GM21576 (cell line): ENCODE results near the gene TFF2.

Source experiments
- ATAC-seq: cut with Tn5 transposase; IDR thresholded peaks from one replicate; pipeline ENCODE4 v1.9.1; 2021; ENCODE audit warnings: mild to moderate bottlenecking, moderate library complexity; ENCODE audit not compliant: unreplicated experiment

TFF2 gene

DNA sequence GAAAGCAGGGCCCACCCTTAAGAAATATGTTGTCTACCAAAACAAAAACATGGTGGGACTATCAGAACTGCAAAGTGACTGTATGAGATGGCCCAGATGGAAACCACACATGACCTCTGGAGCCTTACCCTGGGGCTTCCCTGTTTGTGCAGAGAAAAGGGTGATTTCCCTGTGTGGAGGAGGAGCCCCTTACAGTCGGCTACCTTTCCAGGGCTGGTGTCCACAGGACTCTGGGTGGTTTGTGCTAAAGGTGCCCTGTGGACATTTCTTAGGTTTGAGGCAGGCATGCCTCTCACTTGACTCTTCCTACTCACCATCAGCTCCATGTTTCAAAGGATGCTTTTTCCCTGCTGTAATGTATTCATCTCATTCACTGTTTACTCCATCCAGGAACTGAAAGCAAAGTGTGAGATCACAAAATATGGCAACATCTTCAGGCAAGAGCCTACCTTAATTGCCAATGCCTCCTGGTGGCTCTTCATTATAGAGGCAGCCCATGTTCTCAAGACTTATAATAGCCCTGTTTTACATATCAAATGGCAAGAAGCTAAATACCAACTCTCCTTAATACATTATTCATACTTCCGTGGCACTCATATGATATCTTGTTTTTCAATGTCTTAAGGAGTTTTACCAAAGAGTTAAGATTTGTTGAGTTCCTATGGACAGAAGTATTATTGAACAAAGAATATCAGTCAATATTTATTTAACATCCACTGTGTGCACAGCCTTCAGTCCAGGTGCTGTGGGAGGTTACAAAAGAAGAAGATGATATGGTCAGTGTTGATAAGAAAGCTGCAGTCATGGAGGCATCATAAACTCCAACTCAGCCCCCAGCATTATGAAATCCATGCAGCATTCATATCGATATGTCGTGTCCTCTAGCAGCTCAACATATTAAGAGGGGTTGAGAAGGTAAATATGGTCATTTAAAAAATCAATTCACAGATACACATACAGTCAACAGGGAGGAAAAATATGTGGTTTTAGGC lies 20.1 kb downstream of the TFF2 start:
- ATAC-seq: no peak

GRCh38 chr21:42324896-42325295 lies 25.9 kb downstream of the TFF2 start:
- no peak for ATAC-seq

DNA sequence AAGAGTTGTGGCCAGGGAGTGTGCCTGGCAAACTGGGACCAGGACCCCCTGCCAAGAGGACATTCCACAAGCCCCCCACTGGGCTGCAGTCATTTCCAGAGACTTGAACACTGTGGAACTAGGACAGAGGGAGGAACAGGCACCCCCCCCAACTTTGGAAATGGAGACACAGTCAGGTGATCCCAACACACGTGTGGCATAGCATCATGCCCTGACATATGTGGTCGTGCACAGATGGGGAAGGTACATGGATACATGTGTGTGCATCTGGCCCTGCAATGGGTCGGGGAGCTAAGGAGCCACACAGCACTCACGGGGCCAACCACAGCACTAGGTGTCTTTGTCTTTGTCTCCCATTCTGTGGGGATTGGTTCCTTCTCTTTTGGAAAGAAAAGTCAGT lies 28.9 kb downstream of the TFF2 start:
- no peak for ATAC-seq

GRCh38 chr21:42321231-42321630 lies 29.6 kb downstream of the TFF2 start:
- ATAC-seq: no peak

DNA sequence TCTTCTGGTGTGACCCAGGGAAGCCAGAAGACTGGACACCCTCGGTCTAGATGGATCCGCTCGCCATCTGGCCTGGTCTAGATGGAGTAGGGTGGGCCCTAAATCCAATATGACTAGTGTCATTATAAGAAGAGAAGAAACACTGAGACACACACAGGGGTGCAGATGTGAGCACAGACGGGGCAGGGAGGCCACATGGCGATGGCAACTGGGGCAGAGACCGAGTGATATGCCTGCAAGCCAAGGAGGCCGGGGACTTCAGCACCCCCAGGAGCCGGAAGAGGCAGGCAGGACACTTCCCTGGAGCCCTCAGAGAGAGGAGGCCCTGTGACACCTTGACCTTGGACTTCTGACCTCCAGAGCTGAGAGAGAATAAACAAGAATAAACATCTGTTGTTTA lies 30.0 kb downstream of the TFF2 start:
- ATAC-seq: no peak

DNA sequence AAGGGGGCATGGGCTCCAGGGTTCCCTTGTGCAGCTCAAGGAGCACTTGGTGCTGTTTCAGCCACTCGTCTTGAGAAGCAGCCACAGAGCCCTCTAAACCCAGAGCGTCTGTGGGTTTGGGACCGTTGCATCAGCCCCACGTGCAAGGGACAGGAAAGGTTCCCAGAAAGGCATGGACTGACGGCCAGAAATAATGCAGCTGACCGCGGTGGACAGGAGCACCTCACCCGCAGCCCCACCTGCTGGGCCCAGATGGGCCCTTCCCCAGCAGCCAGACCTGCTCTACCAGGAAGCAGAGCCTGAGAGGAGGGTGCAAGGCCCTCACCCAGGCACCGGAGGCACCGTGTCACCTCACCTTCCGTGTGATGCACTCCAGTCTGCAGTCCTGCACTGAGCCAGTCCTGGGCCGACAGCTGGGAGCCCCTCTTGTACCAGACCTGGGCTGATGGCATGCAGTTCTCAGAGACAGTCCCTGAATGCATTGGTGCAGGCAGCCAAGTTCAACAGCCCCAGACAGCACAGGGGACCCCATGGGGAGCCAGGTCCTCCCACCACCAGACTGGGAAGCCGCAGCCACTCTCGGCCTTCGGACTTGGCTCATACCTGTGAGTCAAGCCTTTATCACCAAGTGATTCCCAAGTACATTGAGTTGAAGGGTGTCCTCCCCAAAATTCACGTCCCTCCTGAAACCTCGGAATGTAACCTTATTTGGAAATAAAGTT lies 30.8 kb downstream of the TFF2 start:
- no peak for ATAC-seq

DNA sequence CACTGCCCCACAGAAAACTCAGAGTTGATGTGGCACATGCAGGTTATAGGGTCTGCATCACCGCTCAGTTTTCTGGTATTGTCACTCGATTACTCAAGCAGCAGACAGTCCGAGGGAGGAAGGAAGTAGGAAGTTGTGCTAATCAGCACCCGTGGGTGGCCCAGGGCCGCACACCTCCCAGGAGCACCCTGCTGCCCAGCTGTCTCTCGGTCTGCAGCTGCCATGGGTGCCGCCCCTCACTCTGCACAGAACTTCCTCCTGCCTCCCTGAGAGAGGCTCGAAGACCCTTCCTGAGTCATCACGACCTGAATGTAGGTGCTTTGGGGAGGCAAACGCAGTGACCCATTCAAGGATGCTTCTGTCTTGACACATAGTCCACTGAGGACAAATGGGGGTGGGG lies 31.4 kb downstream of the TFF2 start:
- no peak for ATAC-seq

- ATAC-seq: no peak
Observed at GRCh38 chr21:42317826-42318746, 32.7 kb downstream of the TFF2 start.

GRCh38 chr21:42317341-42317741 lies 33.5 kb downstream of the TFF2 start:
- no peak for ATAC-seq

DNA sequence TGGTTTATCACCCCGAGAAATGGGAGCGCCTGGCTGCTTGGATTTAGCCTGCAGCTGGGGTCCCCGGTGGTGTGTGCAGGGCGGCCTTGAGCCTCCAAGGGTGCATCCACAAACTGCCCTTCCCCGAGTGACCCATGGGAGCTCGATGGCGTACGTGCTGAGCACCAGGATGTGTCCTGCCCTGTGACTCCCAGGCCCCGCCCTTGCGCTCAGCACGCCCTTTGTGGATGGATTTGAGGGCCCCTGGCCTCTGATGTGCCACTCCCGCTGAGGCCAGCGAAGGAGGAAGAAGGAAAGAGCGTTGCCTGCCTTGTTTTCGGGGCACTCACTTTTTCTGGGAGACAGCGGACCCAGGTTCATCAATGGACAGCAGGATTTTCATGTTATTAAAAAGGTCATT lies 33.9 kb downstream of the TFF2 start:
- no peak for ATAC-seq

DNA sequence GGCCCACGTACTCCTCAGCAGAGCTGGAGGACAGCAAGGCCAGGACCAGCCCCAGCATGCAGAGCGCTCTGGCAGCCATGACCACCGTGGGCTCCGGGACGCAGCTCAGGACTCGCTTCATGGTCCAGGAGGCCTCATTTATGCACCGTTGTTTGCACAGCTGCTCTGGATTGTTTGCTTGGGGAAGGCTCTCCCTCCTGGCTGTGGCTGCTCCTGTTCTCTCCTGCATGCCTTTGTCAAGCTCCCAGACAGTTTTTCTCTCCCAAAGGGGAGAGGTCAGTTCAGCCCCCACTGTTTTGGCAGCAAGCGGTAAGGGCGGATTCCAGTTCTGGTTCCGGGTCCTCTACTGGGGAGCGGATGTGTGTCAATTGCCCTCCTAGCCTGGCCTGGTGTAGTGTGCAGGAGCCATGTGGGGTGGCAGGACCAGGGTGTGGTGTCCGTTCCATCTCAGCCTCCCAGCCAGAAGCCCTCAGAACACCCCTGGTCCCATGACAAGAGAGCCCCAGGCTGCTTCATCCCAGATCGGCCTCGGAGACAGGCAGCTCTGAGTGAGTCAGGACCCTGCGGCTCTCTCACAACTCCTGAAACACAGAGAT lies 35.4 kb downstream of the TFF2 start, which contains the start of gene TFF3:
TSS of gene TFF3 (minus strand) at position 114 of the 596 bp plus-strand sequence. CDS start at position 79, 35 bp downstream.
- no peak for ATAC-seq

- ATAC-seq: no peak
Observed at GRCh38 chr21:42314616-42315295, 36.0 kb downstream of the TFF2 start.

DNA sequence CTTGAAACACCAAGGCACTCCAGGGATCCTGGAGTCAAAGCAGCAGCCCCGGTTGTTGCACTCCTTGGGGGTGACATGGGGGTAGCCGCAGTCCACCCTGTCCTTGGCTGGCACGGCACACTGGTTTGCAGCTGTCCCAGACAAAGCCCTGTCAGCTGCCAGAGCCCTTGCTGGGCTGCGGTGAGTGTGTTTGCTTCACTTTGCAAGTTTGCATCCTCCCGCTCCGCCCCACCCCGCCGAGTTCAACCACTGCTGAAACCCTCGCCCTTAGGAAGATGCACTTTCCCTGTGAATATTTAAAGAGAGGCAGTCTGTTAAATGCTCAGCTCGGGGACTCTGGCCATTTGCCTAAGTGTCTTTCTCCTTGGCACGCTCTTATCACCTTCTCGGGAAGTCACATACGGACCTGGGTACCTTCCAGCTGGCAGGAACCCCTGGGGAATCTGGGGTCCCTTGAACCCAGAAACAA lies 37.3 kb downstream of the TFF2 start:
- no peak for ATAC-seq

GRCh38 chr21:42312626-42313104 lies 38.1 kb downstream of the TFF2 start:
- ATAC-seq: no peak

DNA sequence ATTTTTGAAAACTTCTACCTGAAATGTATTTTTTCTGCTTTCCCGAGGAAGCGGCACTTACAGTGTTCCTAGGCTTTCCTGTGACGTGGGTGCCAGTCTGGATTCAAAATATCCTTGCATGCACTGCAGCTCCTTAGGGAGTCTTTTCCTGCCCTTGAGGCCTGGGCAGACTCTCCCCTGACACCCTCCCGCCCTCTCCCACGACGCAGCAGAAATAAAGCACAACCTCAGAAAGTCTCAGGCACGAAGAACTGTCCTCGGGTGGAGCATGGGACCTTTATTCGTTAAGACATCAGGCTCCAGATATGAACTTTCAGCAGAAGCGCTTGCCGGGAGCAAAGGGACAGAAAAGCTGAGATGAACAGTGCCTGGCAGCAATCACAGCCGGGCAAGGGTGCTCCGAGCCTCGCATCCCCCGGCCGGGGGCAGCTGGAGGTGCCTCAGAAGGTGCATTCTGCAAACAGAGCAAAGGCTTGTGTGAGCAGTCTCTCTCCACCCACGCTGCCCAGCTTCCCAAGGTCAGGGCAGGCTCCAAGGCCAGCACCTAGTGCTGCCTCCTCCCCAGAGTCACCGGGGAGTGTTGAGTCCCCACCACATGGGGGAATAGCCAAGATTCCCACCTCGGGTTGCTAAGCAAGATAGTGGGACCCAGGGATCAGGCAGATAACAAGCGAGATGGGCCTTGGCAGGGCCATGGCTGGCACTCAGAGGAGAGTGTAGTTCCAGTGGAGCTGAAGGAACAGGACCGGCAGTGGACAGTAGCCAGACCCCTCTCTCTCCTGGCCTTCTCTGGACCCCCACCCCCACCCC lies 38.8 kb downstream of the TFF2 start:
- no peak for ATAC-seq

DNA sequence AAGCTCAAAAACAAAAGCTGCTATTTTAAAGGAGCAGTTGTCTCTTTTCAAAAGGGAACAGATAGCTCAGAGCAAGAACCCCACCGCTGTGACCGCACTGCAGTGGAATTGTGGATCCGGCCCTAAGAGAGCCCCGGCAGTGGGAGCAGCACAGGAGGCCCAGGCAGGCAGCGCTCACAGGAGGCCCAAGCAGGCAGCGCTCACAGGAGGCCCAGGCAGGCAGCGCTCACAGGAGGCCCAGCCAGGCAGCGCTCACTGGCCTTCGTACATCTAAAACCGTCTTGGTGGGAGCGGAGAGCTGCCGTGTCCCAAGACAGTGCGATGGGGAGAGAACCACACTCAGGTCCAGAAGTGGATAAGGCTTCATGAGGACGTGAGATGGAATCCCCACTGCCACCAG lies 39.6 kb downstream of the TFF2 start:
- no peak for ATAC-seq

DNA sequence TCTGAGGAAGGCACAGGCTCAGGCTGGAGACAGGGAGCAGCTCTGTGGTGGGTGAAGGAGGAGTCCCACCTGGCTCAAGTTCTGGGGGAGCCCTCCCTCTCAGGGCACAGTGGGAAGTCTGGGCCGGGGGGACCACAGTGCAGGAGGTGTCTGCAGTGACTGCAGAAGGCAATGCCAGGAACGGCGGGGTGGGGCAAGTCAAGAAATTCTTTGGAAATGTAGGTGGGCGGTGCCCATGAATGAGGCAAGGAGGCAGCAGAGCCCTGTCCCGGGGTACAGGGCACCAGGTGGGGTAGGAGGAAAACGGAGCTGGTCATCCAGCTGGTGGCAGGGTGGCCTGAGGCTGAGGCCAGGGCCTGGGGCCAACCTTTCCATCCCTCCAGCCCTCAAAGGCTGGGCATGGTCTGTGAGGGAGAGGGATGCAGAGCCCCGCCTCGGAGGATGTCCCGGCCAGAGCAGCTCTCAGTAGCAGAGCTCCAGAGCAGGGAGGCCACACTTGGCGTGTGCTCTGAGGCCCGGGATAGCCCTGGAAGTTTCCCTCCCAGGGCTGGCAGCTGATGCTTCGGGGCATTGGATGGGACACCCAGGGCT lies 40.3 kb downstream of the TFF2 start:
- ATAC-seq: no peak

DNA sequence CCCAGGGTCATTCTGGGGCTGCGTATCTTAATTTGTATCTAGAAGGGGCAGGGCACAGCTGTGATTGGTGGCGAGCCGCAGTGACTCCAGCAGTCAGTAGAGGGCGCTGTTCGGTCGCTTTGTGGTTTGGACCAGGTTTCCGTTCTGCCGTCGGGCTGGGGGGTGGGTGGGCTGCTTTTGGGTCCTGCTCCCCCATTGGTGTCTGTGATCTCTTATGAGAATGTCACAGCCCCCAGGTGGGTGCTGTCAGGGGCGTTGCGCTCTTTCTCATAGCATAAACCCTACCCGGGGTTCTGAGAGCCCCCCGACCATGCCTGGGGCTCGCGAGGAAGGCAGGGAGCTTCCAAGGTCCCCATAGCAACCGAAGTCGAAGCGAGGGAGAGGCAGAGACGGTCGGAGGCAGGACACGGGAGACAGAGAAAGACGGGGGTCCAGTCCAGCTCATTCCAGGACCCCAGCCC lies 41.0 kb downstream of the TFF2 start:
- no peak for ATAC-seq
